ENCODE measurements around the gene FLRT1. TPM values are rescaled to one million over a fixed set of nuclear protein-coding genes. Genes with fewer than 3 reads are reported as not detected.

FLRT1 gene
- total RNA-seq, 4 donors from 2014 or later = 0.54 to 4.0 (median 3.8) TPM

DNA sequence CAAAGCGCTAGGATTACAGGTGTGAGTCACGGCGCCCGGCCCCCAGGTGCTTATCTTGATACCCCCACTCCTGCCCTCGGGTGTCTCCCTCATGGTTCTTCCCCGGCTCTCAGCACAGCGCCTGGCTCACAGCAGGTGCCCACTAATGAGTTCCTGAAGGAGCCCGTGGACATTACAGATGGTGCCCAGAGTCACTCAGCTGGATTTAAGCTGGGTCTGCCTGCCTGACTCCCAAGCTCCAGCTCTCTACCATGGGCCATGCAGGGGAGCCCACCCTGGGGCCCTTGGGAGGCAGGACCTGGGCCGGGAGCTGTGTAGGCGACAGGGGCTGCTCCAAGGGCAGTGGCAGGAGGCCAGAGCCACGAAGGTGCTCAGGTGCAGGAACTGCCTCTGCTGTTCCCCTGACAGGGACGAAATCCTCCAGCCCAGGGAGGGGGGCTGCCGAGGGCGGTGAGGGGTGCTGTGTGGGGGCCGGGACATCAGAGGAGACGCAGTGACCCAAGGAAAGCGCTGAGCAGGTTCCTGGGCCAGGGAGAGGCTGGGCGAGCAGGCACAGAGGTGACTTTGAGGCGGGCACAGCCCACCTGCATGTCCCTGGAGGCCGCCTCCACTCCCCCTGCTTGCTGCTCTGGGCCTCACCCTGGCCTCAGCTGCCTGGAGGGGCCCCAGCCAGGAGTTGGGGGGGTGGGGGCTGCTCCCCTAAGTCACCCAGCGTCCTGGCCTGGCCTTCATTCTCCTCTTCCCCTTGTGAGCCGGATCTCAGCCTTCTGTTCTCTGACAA lies 14.6 kb upstream of the FLRT1 start:
- H3K36me3 ChIP-seq = no peaks in the 10 kb centered on the region
- no peak overlapping the region for H3K4me3 ChIP-seq (replicated peaks in 1 of 3)
- peaks cover 6 to 19% of the 10 kb centered on the region in 2 donors for H3K4me1 ChIP-seq
- no peaks in the 10 kb centered on the region for H3K9me3 ChIP-seq
- peak in 1 of 2 donors; percentile 27 for DNase-seq
- TF ChIP-seq, protein P1, sequence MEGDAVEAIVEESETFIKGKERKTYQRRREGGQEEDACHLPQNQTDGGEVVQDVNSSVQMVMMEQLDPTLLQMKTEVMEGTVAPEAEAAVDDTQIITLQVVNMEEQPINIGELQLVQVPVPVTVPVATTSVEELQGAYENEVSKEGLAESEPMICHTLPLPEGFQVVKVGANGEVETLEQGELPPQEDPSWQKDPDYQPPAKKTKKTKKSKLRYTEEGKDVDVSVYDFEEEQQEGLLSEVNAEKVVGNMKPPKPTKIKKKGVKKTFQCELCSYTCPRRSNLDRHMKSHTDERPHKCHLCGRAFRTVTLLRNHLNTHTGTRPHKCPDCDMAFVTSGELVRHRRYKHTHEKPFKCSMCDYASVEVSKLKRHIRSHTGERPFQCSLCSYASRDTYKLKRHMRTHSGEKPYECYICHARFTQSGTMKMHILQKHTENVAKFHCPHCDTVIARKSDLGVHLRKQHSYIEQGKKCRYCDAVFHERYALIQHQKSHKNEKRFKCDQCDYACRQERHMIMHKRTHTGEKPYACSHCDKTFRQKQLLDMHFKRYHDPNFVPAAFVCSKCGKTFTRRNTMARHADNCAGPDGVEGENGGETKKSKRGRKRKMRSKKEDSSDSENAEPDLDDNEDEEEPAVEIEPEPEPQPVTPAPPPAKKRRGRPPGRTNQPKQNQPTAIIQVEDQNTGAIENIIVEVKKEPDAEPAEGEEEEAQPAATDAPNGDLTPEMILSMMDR (IDR thresholded peaks at IDR 0.05) = no peak
- TF ChIP-seq POLR2A (IDR thresholded peaks at IDR 0.05) = no peak
- H3K27ac ChIP-seq = no peak overlapping the region
- intact Hi-C loops (cut with DNase I) = no loop called here
- H3K27me3 ChIP-seq = no peaks in the 10 kb centered on the region
- 61 to 71% methylated on average over 20 to 22 of the region's 22 CpGs for WGBS, 2 donors

DNA sequence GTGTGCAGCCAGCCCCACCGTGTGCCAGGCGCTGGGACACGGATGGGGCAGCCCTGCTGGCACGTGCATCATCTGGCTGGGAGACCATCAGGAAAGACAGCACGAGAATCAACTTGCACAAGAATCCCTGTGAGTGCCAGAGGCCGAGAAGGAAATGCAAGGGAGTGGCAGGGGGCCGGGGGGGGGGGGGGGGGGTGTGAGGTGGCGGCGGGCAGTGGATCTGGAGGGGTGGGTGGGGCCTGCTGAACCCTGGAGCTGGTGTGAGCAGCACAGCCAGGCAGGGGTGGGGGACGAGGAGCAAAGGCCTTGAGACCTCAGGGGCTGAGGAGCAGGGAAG lies 14.0 kb upstream of the FLRT1 start:
- Histone ChIP-seq H3K4me3 (replicated peaks in 1 of 3) (no peak overlapping the region), H3K36me3 (no peaks in the 10 kb centered on the region), H3K27me3 (no peaks in the 10 kb centered on the region), H3K27ac (no peak overlapping the region), H3K4me1 (peaks cover 6 to 19% of the 10 kb centered on the region in 2 donors), H3K9me3 (no peaks in the 10 kb centered on the region)
- intact Hi-C loops (cut with DNase I) = no loop called here
- peak in 1 of 2 donors; percentile 50 for DNase-seq
- WGBS, 2 donors = 39 to 43% methylated on average over 8 to 10 of the region's 10 CpGs
- TF ChIP-seq, protein P1 (IDR thresholded peaks at IDR 0.05) = no peak
- TF ChIP-seq POLR2A (IDR thresholded peaks at IDR 0.05) = no peak

DNA sequence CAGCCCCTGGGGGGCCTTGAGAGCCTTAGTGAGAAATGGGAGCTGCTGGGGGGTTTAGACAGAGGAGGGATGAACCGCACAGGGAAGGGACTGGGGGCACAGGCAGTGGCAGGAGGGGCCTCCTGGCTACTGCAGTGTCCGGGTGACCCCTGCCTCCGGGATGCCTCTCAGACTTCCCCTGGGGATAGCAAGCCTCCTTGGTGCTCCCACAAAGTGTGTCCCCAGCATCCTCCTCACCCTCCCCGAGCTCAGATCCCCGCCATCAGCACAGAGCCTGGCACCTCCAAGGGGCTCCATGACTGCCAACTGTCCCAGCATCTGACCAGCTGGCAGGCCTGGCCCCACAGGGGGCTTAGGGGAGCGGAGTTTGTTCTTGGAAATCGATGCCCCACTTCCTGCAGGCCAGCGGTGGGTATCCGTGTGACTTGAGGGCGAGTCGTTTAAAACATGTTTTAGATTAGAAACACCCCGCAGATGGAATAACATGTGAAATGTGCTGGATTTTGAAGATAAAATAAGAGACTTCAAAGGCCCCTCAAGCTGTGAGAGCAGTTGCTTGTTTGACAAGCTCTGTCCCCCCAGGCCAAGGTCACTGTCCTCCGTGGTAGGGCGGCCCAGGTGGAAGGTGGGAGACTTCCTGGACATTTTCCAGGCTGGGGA lies 13.5 kb upstream of the FLRT1 start:
- no peak for TF ChIP-seq POLR2A (IDR thresholded peaks at IDR 0.05)
- TF ChIP-seq, protein P1 (IDR thresholded peaks at IDR 0.05) = no peak
- H3K4me3 ChIP-seq (replicated peaks in 1 of 3) = no peak overlapping the region
- no peak overlapping the region for H3K27ac ChIP-seq
- 87 to 88% methylated on average over 14 of the region's 14 CpGs for WGBS, 2 donors
- DNase-seq = no peak
- no peaks in the 10 kb centered on the region for H3K9me3 ChIP-seq
- peaks cover 6 to 19% of the 10 kb centered on the region in 2 donors for H3K4me1 ChIP-seq
- no peaks in the 10 kb centered on the region for H3K36me3 ChIP-seq
- intact Hi-C loops (cut with DNase I) = no loop called here
- no peaks in the 10 kb centered on the region for H3K27me3 ChIP-seq

DNA sequence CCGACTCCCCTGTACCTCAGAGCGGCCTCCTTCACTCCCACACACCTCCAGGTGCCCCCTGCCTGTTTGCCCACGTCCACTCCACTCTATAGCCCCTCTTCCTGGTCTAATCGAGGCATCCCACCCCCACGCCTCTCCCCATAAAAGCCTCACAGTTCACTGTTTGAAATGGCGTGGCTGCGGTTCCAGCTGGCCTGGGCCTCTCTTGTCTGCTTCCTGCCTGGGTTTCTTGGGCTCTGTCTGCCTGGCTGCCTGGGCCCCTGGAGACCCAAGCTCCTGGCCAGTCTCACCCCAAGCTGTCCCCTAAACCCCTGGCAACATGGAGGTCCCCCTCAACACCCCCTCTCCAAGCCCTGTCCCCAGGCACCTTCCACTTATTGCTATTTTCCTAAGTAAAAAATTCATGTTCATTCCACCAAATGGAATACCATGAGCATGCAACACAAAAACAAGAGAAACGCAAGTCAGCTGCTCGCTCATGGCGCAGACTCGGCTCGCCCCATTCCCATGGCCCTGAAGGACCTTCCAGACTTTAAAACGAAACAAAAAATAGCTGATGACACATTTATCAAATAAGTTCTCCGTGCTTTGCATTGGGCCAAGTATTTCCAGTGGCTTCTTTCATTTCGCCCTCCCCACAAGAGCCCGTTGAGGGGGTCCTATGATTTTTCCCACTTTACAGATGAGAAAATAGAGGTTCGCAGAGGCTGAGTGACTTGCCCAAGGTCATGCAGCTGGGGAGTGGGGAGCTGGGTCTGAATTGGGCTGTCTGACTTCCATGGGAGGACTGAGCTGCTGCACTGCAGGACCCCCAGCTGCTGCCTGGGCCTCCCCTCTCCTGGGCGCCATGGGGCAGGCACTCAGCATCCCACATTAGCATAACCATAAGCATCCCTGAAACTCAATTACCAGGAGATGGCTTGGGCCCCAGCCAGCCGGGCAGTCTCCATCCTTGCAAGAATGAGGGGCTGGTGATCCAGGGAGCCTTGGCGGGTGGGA lies 11.7 kb upstream of the FLRT1 start:
- Histone ChIP-seq H3K4me1 (peaks cover 18 to 22% of the 10 kb centered on the region in 2 donors), H3K27ac (peak overlapping the region in 1 of 3 donors; percentile 3), H3K4me3 (replicated peaks in 1 of 3) (no peak overlapping the region), H3K36me3 (no peaks in the 10 kb centered on the region), H3K27me3 (no peaks in the 10 kb centered on the region), H3K9me3 (no peaks in the 10 kb centered on the region)
- WGBS, 2 donors = 88 to 89% methylated on average over 20 of the region's 20 CpGs
- intact Hi-C loops (cut with DNase I) = no loop called here
- no peak for TF ChIP-seq POLR2A (IDR thresholded peaks at IDR 0.05)
- TF ChIP-seq, protein P1 (IDR thresholded peaks at IDR 0.05) = no peak
- no peak for DNase-seq

All from thyroid gland (tissue), 4 donors.